Vagina (tissue), 2 donors: Measurements from ENCODE around the gene DHX15.

Experiments used
- POLR2A ChIP-seq, 2 donors: fragments of 450-650 bp; IDR thresholded peaks; one replicate each; pipeline ENCODE4 v1.6.1; 2017; ENCODE audit warnings: antibody characterized with exemption in 2 of 2, mild to moderate bottlenecking in 2 of 2, moderate library complexity in 2 of 2
- TF ChIP-seq, protein P1 (sequence below), 3 experiments: fragments of 450-650 bp in 2 of 3; fragments of 200-600 bp in 1 of 3; sonication (generic) in 1 of 3; IDR thresholded peaks; one replicate each; pipeline ENCODE4 v1.5.1; 2017 to 2019; ENCODE audit warnings: antibody characterized with exemption in 3 of 3, mild to moderate bottlenecking in 2 of 3, moderate library complexity in 2 of 3

- no peak for TF ChIP-seq POLR2A (IDR thresholded peaks at IDR 0.05)
- TF ChIP-seq, protein P1, sequence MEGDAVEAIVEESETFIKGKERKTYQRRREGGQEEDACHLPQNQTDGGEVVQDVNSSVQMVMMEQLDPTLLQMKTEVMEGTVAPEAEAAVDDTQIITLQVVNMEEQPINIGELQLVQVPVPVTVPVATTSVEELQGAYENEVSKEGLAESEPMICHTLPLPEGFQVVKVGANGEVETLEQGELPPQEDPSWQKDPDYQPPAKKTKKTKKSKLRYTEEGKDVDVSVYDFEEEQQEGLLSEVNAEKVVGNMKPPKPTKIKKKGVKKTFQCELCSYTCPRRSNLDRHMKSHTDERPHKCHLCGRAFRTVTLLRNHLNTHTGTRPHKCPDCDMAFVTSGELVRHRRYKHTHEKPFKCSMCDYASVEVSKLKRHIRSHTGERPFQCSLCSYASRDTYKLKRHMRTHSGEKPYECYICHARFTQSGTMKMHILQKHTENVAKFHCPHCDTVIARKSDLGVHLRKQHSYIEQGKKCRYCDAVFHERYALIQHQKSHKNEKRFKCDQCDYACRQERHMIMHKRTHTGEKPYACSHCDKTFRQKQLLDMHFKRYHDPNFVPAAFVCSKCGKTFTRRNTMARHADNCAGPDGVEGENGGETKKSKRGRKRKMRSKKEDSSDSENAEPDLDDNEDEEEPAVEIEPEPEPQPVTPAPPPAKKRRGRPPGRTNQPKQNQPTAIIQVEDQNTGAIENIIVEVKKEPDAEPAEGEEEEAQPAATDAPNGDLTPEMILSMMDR (IDR thresholded peaks at IDR 0.05) = peak; percentile 53 to 67 (median 66)
These were observed 95.8 kb downstream of the DHX15 start for GRCh38 chr4:24488399-24489164.
